ENCODE measurements around the gene ELAPOR1.

ELAPOR1 gene

DNA sequence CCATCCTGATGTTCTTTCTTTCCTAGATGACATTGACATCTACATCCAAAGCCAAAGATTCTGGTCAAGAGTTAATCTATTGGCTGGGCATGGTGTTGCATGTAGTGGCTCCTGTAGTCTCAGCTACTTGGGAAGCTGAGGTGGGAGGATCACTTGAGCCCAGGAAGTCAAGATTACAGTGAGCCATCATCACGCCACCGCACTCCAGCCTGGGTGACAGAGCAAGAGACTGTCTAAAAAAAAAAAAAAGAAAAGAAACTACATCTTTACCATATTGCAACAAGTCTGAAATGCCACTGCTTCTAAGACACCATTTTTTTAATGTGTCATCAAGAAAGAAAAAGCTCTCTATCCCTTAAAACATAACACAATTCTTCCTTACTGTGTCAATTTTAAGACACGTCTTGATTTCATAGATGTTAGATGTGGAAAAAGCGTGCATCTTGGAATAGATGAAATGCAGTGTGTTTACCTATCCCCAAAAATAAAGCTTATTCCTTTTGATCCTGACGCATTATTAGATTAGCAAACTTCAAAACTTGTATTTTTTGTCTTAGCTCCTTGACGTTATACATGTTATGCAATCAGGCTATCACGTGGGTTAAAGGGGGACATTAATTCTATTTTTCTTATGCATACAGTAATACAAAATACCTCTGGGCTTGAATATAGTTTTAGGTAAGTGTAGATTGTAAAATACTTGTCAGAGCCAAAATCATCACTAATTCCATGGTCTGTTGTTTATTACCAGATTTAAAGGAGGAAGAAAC lies 46.3 kb downstream of the ELAPOR1 start:
- H3K9me3 ChIP-seq (ENCODE audit: control insufficient read depth, insufficient read depth, low read length) = no peaks in the 10 kb centered on the region
- H3K36me3 ChIP-seq (ENCODE audit: control insufficient read depth, insufficient read depth, low read length) = no peaks in the 10 kb centered on the region
- no peaks in the 10 kb centered on the region for H3K27me3 ChIP-seq (ENCODE audit: control insufficient read depth, insufficient read depth, low read length)
- no peak overlapping the region for H3K9ac ChIP-seq (ENCODE audit: low read depth, low read length)
- H3K4me3 ChIP-seq (ENCODE audit: low read depth, low read length) = no peak overlapping the region
- H3K27ac ChIP-seq (ENCODE audit: low read depth, low read length) = no peak overlapping the region
- H3K4me1 ChIP-seq (ENCODE audit: control insufficient read depth, insufficient read depth, low read length) = no peaks in the 10 kb centered on the region

DNA sequence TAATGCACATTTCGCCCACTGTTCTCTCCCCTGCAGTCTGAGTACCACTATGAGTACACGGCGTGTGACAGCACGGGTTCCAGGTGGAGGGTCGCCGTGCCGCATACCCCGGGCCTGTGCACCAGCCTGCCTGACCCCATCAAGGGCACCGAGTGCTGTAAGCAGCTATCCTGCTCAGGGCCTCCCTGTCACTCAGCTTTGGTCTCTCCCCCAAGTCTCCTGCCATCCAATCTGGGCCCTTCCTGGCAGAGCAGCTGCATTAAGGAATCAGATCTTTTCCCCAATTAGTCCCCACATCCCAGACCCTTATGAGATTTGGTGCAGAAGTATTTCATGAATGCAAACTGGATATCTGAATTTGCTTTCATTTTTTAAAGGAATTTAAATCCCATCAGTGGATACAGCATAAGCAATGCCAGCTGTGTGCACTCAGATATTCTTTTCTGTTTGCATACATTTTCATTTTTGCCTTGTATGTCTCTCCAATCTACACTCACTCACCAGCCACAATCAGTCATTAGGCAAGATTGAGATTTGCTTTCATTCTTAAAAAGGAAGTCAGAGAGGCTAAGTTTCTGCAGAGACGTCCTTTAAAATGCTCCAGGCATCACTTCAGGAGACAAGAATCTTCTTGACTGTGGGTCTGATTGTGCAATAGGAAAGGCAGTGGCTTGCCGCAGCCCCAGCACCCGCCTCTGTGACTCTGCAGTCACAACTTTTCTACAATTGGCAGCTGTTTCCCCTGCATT lies 48.1 kb downstream of the ELAPOR1 start:
- no peaks in the 10 kb centered on the region for H3K36me3 ChIP-seq (ENCODE audit: control insufficient read depth, insufficient read depth, low read length)
- H3K9me3 ChIP-seq (ENCODE audit: control insufficient read depth, insufficient read depth, low read length) = no peaks in the 10 kb centered on the region
- no peak overlapping the region for H3K9ac ChIP-seq (ENCODE audit: low read depth, low read length)
- H3K27ac ChIP-seq (ENCODE audit: low read depth, low read length) = no peak overlapping the region
- H3K4me1 ChIP-seq (ENCODE audit: control insufficient read depth, insufficient read depth, low read length) = peaks cover 6% of the 10 kb centered on the region; the same call in 1 of the 2 replicates
- H3K27me3 ChIP-seq (ENCODE audit: control insufficient read depth, insufficient read depth, low read length) = no peaks in the 10 kb centered on the region
- H3K4me3 ChIP-seq (ENCODE audit: low read depth, low read length) = no peak overlapping the region

DNA sequence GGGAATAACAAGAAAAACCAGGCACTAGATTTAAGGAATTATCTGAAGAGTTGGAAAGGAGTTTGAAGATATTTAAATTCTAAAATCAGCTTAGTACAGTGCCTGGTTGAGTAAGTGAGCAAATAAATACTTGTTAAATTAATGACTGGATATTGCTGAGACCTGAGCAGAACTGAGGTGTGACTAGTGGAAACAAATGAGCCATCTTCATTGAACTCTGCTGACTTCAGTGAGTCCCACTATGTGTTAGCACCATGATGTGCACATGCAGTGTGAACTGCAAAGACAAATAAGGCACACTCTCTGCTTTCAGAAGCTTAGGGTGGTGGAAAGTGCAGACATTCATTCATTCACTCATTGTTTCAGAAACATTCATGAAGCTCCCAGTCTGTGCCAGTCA lies 48.7 kb downstream of the ELAPOR1 start:
- Histone ChIP-seq H3K4me1 (ENCODE audit: control insufficient read depth, insufficient read depth, low read length) (peaks cover 10% of the 10 kb centered on the region; the same call in 1 of the 2 replicates), H3K27ac (ENCODE audit: low read depth, low read length) (no peak overlapping the region), H3K4me3 (ENCODE audit: low read depth, low read length) (no peak overlapping the region), H3K9ac (ENCODE audit: low read depth, low read length) (no peak overlapping the region), H3K36me3 (ENCODE audit: control insufficient read depth, insufficient read depth, low read length) (no peaks in the 10 kb centered on the region), H3K9me3 (ENCODE audit: control insufficient read depth, insufficient read depth, low read length) (no peaks in the 10 kb centered on the region), H3K27me3 (ENCODE audit: control insufficient read depth, insufficient read depth, low read length) (no peaks in the 10 kb centered on the region)

- Histone ChIP-seq H3K4me1 (ENCODE audit: control insufficient read depth, insufficient read depth, low read length) (peaks cover 10% of the 10 kb centered on the region; the same call in 1 of the 2 replicates), H3K36me3 (ENCODE audit: control insufficient read depth, insufficient read depth, low read length) (no peaks in the 10 kb centered on the region), H3K27me3 (ENCODE audit: control insufficient read depth, insufficient read depth, low read length) (no peaks in the 10 kb centered on the region), H3K27ac (ENCODE audit: low read depth, low read length) (no peak overlapping the region), H3K4me3 (ENCODE audit: low read depth, low read length) (no peak overlapping the region), H3K9me3 (ENCODE audit: control insufficient read depth, insufficient read depth, low read length) (no peaks in the 10 kb centered on the region), H3K9ac (ENCODE audit: low read depth, low read length) (no peak overlapping the region)
These were observed 49.6 kb downstream of the ELAPOR1 start for GRCh38 chr1:109163551-109163950.
